K562 (cell line): ENCODE results near the gene MEF2B. TPM values are rescaled to one million over a fixed set of nuclear protein-coding genes. Genes with fewer than 3 reads are reported as not detected.

Source experiments
- ATAC-seq: fragments of 200-7000 bp; cut with Tn5 transposase; 3 replicates; pipeline ENCODE4 v1.9.1; 2020; ENCODE audit warnings: moderate library complexity
- BruUV-seq: library from RNA; stranded (reverse); fragments of 400-500 nt; replicated peaks from 2 replicates; lab custom pipeline; 2021; lab: Mats Ljungman, UMichigan
- CTCF ChIA-PET: fragments of 300-600 bp; formaldehyde crosslinking; extraction: SDS; loops from one replicate; lab custom pipeline; 2021; ENCODE audit warnings: low intra/inter-chr PET ratio; lab: Yijun Ruan, JAX
- POLR2A ChIA-PET: fragments of 300-600, 350-650 bp; sonication (Branson Sonifier 250); formaldehyde crosslinking; extraction: SDS; loops from one replicate; lab custom pipeline; 2021; ENCODE audit warnings: antibody characterized with exemption, inconsistent platforms; lab: Yijun Ruan, JAX
- DNase-seq, 4 experiments: peaks; one replicate each; pipeline versions ENCODE4 v3.0.0 to v3.0.0-alpha.2; 2011 to 2018; ENCODE audit warnings: low spot score in 3 of 4, mixed read lengths in 3 of 4; ENCODE audit errors: extremely low read depth in 1 of 4
- FAIRE-seq: peaks from 2 replicates; lab custom pipeline; 2011; peaks lifted over from hg19 to GRCh38; lab: Jason Lieb, UNC
- H2AFZ ChIP-seq: 2 replicates; pipeline ENCODE4 v1.6.0; 2011; ENCODE audit warnings: low read depth, low read length, control low read depth, inconsistent platforms
- H3K27ac ChIP-seq: fragments of 200-600 bp; 3 replicates; pipeline ENCODE4 v1.8.0; 2011; ENCODE audit warnings: low read depth, mild to moderate bottlenecking, control low read depth, inconsistent platforms, low read length, moderate library complexity, mixed read lengths; ENCODE audit errors: extremely low read depth
- H3K27me3 ChIP-seq, 2 experiments: fragments of 300-600 bp in 1 of 2; 2 replicates in 1 of 2; 3 replicates in 1 of 2; pipeline versions ENCODE4 v1.6.0 to v1.8.0; 2011; ENCODE audit warnings: inconsistent platforms in 2 of 2, low read length in 2 of 2, mild to moderate bottlenecking in 1 of 2, mixed read lengths in 1 of 2, moderate library complexity in 1 of 2; ENCODE audit not compliant: control insufficient read depth in 2 of 2, insufficient read depth in 2 of 2
- H3K36me3 ChIP-seq: fragments of 300-600 bp; 3 replicates; pipeline ENCODE4 v1.8.0; 2011; ENCODE audit warnings: mild to moderate bottlenecking, low read length, inconsistent platforms; ENCODE audit not compliant: control insufficient read depth, insufficient read depth
- H3K4me1 ChIP-seq, 2 experiments: fragments of 200-600 bp in 1 of 2; replicated peaks in 1 of 2; 2 replicates in 1 of 2; 3 replicates in 1 of 2; pipeline versions ENCODE4 v1.5.1 to v1.8.0; 2011; ENCODE audit warnings: inconsistent platforms in 2 of 2, low read length in 2 of 2, mild to moderate bottlenecking in 1 of 2, mixed read lengths in 1 of 2, moderate library complexity in 1 of 2; ENCODE audit not compliant: control insufficient read depth in 2 of 2, insufficient read depth in 2 of 2
- H3K4me2 ChIP-seq: 2 replicates; pipeline ENCODE4 v1.6.1; 2011; ENCODE audit warnings: low read length, control low read depth, inconsistent platforms, mixed read lengths; ENCODE audit not compliant: insufficient read depth
- H3K4me3 ChIP-seq: fragments of 200-600 bp; sonication (generic), shearing (Covaris generic); 2 replicates; pipeline ENCODE4 v1.5.1; 2016; ENCODE audit warnings: control low read depth, inconsistent platforms
- H3K79me2 ChIP-seq: fragments of 200-600 bp; 3 replicates; pipeline ENCODE4 v1.8.0; 2011; ENCODE audit warnings: low read length, inconsistent platforms; ENCODE audit not compliant: control insufficient read depth, insufficient read depth
- H3K9ac ChIP-seq, 2 experiments: 2 replicates each; pipeline versions ENCODE4 v1.6.0 to v1.6.1; 2011; ENCODE audit warnings: low read depth in 2 of 2, low read length in 2 of 2, control low read depth in 1 of 2, inconsistent platforms in 1 of 2, mild to moderate bottlenecking in 1 of 2, mixed read lengths in 1 of 2; ENCODE audit not compliant: insufficient read depth in 1 of 2
- H3K9me1 ChIP-seq: one replicate; pipeline ENCODE4 v1.6.0; 2011; ENCODE audit warnings: inconsistent platforms, mild to moderate bottlenecking, low read length, moderate library complexity; ENCODE audit not compliant: control insufficient read depth, insufficient read depth
- H3K9me3 ChIP-seq: replicated peaks from 2 replicates; pipeline ENCODE4 v1.5.1; 2011; ENCODE audit warnings: low read depth, low read length, inconsistent platforms; ENCODE audit not compliant: control insufficient read depth, insufficient read depth
- H4K20me1 ChIP-seq: replicated peaks from 2 replicates; pipeline ENCODE4 v1.6.1; 2011; ENCODE audit warnings: low read length, inconsistent platforms, mixed read lengths; ENCODE audit not compliant: control insufficient read depth, insufficient read depth
- BRF2 ChIP-seq: IDR thresholded peaks from 3 replicates; pipeline ENCODE4 v1.6.1; 2011; ENCODE audit warnings: borderline replicate concordance, mild to moderate bottlenecking; ENCODE audit not compliant: insufficient read length, insufficient read depth
- ESRRA ChIP-seq: fragments of 450-650 bp; IDR thresholded peaks from 2 replicates; pipeline ENCODE4 v1.6.1; 2014; ENCODE audit warnings: low read depth, mild to moderate bottlenecking, moderate library complexity, borderline replicate concordance
- KDM1A ChIP-seq, 2 experiments: fragments of 450-650 bp; IDR thresholded peaks; 2 replicates each; pipeline ENCODE4 v1.6.1; 2016; ENCODE audit warnings: mild to moderate bottlenecking in 2 of 2
- KLF1 ChIP-seq: fragments of 450-650 bp; IDR thresholded peaks from 2 replicates; pipeline ENCODE4 v1.6.1; 2016; ENCODE audit warnings: missing genetic modification characterization, missing compliant biosample characterization
- POLR2G ChIP-seq: fragments of 200-400 bp; formaldehyde crosslinking; IDR thresholded peaks from 2 replicates; pipeline ENCODE4 v1.6.1; 2017; ENCODE audit warnings: low read depth, mild to moderate bottlenecking, antibody characterized with exemption, low read length, moderate library complexity
- PRMT5 ChIP-seq: sonication (generic); formaldehyde crosslinking; IDR thresholded peaks from 2 replicates; pipeline ENCODE4 v1.5.0; 2020; ENCODE audit warnings: missing genetic modification reagents
- PURB ChIP-seq: sonication (generic); formaldehyde crosslinking; IDR thresholded peaks from 2 replicates; pipeline ENCODE4 v1.9.0; 2021; ENCODE audit warnings: low read depth, mild to moderate bottlenecking, missing genetic modification reagents
- RBM22 ChIP-seq: fragments of 200-400 bp; formaldehyde crosslinking; IDR thresholded peaks from 2 replicates; pipeline ENCODE4 v1.6.1; 2018; ENCODE audit warnings: low read length, low read depth; ENCODE audit not compliant: poor library complexity, severe bottlenecking
- TSC22D4 ChIP-seq: fragments of 450-650 bp; IDR thresholded peaks from 2 replicates; pipeline ENCODE4 v1.6.1; 2016; ENCODE audit warnings: missing genetic modification characterization, missing biosample characterization, control low read depth
- ZBTB33 ChIP-seq: sonication (generic); formaldehyde crosslinking; IDR thresholded peaks from 2 replicates; pipeline ENCODE4 v1.8.1; 2023; ENCODE audit warnings: mild to moderate bottlenecking, missing genetic modification reagents
- ZBTB43 ChIP-seq: sonication (generic); formaldehyde crosslinking; IDR thresholded peaks from 2 replicates; pipeline ENCODE4 v1.8.0; 2023; ENCODE audit warnings: mild to moderate bottlenecking, missing genetic modification reagents
- ZNF121 ChIP-seq: sonication (generic); formaldehyde crosslinking; conservative IDR thresholded peaks from 2 replicates; pipeline ENCODE4 v1.8.0; 2022; ENCODE audit warnings: missing genetic modification reagents
- ZNF347 ChIP-seq: fragments of 450-650 bp; formaldehyde crosslinking; IDR thresholded peaks from 2 replicates; pipeline ENCODE4 v1.4.0; 2020; ENCODE audit warnings: low read depth, mild to moderate bottlenecking, moderate library complexity
- ZNF436 ChIP-seq: fragments of 250-450, 450-650 bp; sonication (Bioruptor Pico); formaldehyde crosslinking; IDR thresholded peaks from 2 replicates; pipeline ENCODE4 v1.7.0; 2020; ENCODE audit warnings: mild to moderate bottlenecking
- WGBS: fragments of 100-300 bp; shearing (Covaris generic); methylation state at CpG from one replicate; pipeline ENCODE4 v1.1.6; 2016; ENCODE audit warnings: low coverage, mixed read lengths; ENCODE audit not compliant: insufficient coverage; ENCODE audit errors: missing lambda C conversion rate; 5-methylcytosine and 5-hydroxymethylcytosine counted together
- in situ Hi-C: fragments of 300-500 bp; cut with MboI; formaldehyde crosslinking; loops from 4 replicates; pipeline ENCODE4 v1.15.0; 2018; ENCODE audit warnings: inconsistent platforms, mixed read lengths
- intact Hi-C: fragments of 100-400 bp; cut with micrococcal nuclease; formaldehyde crosslinking; loops from 2 replicates; pipeline ENCODE4 v1.14.2; 2022
- polyA plus RNA-seq, 8 experiments: library from polyadenylated mRNA; depleted of rRNA in 4 of 8; stranded (reverse) in 5 of 8; unstranded in 3 of 8; fragments of >200 nt; fragmentation: Nextera tagmentation in 2 of 8; fragmentation: Illumina TruSeq in 1 of 8; extraction: Ambion mirVana in 2 of 8; extraction: Trizol in 1 of 8; gene quantifications; 2 replicates each; pipeline versions ENCODE4 v1.2.1 to v1.2.3, GENCODE V29; 2011 to 2014; ENCODE audit warnings: inconsistent platforms in 1 of 8, missing spikeins in 1 of 8
- total RNA-seq, 7 experiments: library from RNA; depleted of rRNA in 6 of 7; stranded (reverse); fragments of >200 nt in 6 of 7; fragmentation: Illumina TruSeq in 2 of 7; extraction: Trizol in 2 of 7; gene quantifications; 2 replicates each; pipeline versions ENCODE4 v1.2.1 to v1.2.3, GENCODE V29; 2011 to 2021; ENCODE audit warnings: low replicate concordance in 1 of 7

Gene MEF2B
- total and polyA plus RNA-seq, 9 of the 15 experiments (the other 6 are each of a cell fraction or from before 2014, with no cell fraction given), result 0.14 to 1.9 (median 0.71) TPM; not detected in 3

- Histone ChIP-seq H3K79me2 (no peaks in the 10 kb centered on the region), H3K4me3 (no peak overlapping the region), H3K9me3 (no peaks in the 10 kb centered on the region), H3K36me3 (peaks cover 22% of the 10 kb centered on the region; the same call in 1 of the 3 replicates), H3K9me1 (peaks cover 4% of the 10 kb centered on the region), H4K20me1 (0 out of 2 replicates have a peak, but pooled peaks cover 2% of the 10 kb centered on the region), H3K27me3 (no peaks in the 10 kb centered on the region), H3K9ac (peak overlapping the region in 1 of 2 experiments; percentile 17; a peak in 1 of 4 replicates), H3K27ac (no peak overlapping the region), H3K4me1 (peaks cover 19 to 42% of the 10 kb centered on the region in 2 experiments), H2AFZ (no peak overlapping the region), H3K4me2 (no peak overlapping the region)
- 93% methylated on average over 38 of the region's 66 CpGs for WGBS
- ChIA-PET POLR2A (no interaction called here), CTCF (no interaction called here)
- TF ChIP-seq PURB (no peak), ESRRA (no peak), PRMT5 (CRISPR knock-in tag) (no peak), ZBTB43 (no peak), RBM22 (peak; percentile 16), POLR2G (peak; percentile 60), ZNF436 (CRISPR knock-in tag) (no peak), BRF2 (no peak), KDM1A (IDR thresholded peaks at IDR 0.05) (no peak), ZNF347 (no peak), KLF1 (tag) (no peak), ZBTB33 (CRISPR knock-in tag) (peak; percentile 49), TSC22D4 (tag) (no peak), ZNF121 (CRISPR knock-in tag) (no peak)
- BruUV-seq, result no TSS peak
- in situ Hi-C loops, result no loop called here
- FAIRE-seq, result no peak
- no peak for ATAC-seq
- DNase-seq, result no peak
- intact Hi-C loops, result no loop called here
Measured at GRCh38 chr19:19110410-19111135, 59.5 kb downstream of the MEF2B start.
